HG03060 (cell line): ENCODE results near the gene FTSJ3.
A peak's percentile ranks its signal among the peaks of the same experiment; 100 is the strongest.
"Not testable (repeated sequence)": the region's sequence is repeated elsewhere in the genome, so short reads cannot be mapped to it uniquely, and the experiment has no call there.

ENCODE experiments used
- ATAC-seq: cut with Tn5 transposase; IDR thresholded peaks from one replicate; pipeline ENCODE4 v1.9.1; 2021; ENCODE audit warnings: low read depth, moderate number of reproducible peaks; ENCODE audit not compliant: unreplicated experiment

Gene FTSJ3

DNA sequence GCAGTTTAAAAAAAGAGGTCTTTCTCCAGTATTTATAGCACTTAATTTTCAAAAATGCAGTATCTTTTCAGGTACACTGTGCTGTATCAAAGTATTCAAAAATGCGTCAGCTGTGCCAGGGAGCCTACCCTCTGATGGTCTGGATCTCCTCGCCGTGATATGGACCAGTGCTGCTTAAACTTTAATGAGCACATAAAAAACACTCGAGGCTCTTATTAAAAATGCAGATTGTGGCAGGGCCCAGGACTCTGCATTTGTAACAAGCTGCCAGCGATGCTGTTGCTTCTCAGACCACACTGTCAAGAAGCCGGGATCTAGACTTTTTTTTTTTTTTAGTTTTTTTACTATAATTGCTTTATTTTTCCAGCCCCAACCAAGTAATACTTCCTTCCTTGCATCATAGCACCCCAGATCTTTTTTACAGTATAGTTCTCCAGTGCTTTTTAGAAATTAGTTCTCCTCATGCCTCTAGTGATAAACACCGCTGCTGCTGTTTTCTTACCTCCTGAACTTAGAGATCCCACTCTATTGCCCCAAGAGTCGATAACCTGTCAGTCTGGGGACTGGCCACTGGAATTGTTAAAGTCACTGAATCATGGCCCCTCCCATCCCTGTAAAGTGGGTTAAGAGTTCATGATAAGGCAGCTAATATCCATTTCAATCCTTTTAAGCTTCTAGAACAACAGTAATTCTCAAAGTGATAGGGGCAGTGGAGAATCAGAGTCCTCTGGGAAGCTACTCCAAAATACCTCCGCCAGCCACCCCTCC lies 16.6 kb upstream of the FTSJ3 start:
- ATAC-seq: no peak

DNA sequence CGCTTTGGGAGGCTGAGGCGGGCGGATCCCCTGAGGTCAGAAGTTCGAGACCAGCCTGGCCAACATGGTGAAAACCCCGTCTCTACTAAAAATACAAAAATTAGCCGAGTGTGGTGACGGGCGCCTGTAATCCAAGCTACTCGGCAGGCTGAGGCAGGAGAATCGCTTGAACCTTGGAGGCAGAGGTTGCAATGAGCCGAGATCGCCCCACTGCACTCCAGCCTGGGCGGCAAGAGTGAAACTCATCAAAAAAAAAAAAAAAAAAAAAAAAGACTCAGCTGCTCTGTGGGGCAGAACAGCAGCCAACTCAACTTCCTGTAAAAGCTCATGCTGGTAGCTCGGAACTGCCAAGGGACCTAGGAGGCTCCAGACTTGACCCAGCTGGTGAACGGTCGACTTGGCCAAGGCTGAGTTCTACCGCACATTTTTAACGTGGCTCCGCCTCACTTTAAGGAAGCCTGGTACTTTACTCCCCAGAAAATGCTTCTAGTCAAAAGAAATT lies 16.0 kb upstream of the FTSJ3 start:
- not testable (repeated sequence) for ATAC-seq

- ATAC-seq: peak; percentile 47
Observed at GRCh38 chr17:63842540-63843386, 15.3 kb upstream of the FTSJ3 start, which contains the start of gene SMARCD2. TSS of gene SMARCD2 (minus strand) at chr17:63842685. CDS start at chr17:63842674, 11 bp downstream.

DNA sequence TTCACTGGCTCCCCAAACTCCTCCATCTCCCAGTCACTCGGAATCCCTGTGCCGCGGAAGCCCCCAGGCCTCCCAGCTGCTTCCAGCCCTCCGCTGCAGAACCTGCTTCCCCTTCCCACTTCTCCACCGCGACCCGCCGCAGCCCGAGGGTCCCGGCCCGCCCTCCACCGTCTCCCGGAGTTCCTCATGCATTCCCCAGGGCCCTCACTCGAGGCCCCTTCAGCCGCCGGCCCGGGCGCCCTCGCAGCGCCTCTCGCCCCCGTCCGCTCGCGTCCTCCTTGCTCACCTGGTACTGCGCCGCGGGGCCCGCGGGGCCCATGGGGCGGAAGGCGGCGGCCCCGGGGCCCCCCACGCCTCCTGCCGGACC lies 14.7 kb upstream of the FTSJ3 start:
- no peak for ATAC-seq

GRCh38 chr17:63841350-63842172 lies 14.1 kb upstream of the FTSJ3 start:
- no peak for ATAC-seq

DNA sequence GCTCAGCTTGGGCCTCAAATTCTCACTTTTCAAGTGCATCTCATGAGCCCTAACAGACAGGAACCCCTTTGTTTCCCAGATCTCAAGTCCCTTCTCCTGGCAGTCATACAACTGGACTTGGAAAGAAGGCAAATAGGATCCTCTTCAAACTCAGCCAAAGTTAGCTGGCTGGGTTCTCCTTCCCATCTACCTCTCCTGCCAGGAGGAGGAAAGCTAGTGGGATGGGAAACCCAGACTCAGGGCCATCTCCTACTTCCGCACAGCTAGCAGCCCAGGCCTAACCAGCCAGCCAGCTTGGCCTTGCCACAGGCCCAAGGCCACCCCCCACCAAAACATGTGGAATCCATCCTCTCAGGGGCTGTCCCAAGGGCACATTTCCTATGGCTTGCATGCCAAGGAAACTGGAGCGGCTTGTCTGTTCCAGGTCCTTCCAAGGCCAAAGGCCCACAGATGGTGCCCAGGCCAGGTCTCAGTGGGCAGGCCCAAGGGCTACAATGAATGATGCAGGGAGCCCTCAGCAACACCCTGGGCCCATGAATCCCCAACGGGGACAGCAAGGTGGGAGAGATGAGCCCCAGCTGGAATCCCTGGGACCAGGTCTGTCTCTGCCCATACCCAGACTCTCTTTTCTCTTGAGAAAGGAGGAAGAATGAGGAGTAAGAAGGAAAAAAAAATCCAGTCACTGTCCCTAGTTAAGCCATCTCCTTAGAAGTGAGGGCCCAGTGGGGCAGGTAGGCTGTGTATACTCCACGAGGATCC lies 13.3 kb upstream of the FTSJ3 start:
- no peak for ATAC-seq

DNA sequence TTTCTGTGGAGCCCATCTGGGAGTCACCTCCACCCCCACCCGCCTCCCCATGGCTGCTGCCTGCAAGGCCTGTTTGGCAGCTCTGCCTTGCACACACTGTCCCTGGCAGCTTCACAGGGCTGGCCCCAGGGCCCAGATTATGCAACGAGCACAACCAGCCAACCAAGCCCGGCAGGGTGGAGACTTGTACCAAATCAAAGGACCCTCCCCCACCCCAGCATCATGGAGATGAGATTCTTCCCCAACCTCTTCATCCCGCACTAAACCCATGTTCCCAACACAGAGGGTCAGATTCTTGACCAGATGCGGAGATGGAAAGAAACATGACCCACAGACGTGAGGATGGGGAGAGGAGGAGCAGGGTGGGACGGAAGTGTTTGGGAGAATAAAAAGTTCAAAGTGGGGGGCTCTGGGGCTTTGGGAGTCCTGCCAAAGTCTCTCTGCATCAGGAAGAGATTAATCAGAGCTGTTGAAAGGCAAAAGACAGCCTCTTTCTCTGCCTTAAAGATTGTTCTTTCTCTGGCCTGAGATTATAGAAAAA lies 11.2 kb upstream of the FTSJ3 start:
- ATAC-seq: no peak

- ATAC-seq: no peak
Observed at GRCh38 chr17:63837962-63838600, 10.6 kb upstream of the FTSJ3 start.

DNA sequence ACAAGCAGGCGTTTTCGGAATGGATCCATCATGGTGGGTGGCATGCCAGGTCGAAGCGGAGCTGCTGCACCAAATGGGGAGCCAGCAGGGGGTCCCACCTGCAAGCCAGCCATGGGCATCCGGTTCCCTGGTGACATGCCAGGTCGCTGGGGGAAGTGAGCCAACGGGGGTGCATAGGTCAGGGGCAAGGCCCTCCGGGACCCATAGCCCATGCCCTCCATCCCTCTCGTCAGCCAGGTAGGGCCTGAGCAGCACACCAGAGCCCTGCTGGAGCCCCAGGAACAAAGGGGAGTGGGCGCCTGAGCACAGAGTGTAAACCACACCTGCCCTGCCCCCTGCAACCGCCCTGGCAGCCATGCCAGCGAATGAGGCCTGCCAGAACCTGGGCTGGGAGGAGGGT lies 10.0 kb upstream of the FTSJ3 start:
- ATAC-seq: no peak

- no peak for ATAC-seq
Observed at GRCh38 chr17:63836811-63837210, 9.3 kb upstream of the FTSJ3 start.

DNA sequence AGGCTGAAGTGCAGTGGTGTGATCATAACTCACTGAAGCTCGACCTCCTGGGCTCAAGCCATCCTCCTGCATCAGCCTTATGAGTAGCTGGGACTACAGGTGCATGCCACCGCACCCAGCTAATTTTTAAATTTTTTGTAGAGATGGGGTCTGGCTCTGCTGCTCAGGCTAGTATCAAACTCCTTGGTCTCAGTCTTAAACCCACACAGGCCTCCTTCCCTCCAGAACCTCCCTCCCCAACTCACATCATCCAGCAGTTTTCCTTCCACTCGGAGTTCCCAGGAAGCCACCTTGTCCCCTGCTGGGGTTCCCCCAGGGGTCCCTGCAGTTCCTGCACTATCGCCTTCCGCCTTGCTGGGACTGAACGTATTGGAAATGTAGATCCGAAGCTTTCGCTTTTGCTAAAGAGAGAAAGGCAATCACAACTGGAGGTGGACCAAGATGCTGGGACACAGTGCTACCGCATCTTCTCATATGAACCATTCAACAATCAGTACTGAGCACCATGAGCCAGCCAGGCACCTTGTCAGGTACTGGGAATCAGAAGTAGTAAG lies 7.8 kb upstream of the FTSJ3 start:
- ATAC-seq: no peak

DNA sequence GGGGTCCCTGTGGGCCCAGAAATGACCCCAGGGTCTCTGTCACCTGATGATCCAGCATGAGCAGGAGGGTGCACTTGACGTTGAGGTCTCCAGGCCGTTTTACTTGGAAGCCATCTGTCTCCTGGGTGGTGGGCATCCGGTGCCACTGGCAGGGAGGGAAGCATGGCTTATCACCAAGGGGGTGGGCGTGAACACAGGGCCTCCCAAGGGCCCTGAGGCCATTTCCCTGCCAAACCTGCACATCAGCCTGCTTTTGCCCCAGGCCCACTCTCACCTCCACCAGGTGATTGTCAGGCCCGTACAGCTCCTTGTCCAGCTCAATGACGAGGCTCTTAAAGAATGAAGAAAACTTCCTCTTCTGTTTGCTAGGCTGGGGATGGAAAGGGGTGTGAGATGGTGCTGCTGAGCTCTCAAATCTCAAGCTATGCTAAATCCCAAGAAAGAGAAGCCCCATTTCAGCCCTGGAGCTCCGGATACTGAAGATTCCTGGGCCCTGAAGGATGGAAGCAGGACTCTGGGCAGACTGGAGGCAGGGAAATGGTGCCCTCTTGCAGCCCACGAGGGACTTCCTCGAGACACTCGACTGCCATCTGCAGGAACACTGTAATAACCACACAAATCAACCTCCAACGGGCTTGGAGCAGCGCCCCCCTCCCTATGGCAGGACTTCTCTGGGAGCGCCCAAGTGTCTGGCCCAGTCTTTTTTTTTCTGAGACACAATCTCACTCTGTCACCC lies 7.1 kb upstream of the FTSJ3 start:
- ATAC-seq: peak; percentile 54

GRCh38 chr17:63833741-63834373 lies 6.4 kb upstream of the FTSJ3 start:
- no peak for ATAC-seq

DNA sequence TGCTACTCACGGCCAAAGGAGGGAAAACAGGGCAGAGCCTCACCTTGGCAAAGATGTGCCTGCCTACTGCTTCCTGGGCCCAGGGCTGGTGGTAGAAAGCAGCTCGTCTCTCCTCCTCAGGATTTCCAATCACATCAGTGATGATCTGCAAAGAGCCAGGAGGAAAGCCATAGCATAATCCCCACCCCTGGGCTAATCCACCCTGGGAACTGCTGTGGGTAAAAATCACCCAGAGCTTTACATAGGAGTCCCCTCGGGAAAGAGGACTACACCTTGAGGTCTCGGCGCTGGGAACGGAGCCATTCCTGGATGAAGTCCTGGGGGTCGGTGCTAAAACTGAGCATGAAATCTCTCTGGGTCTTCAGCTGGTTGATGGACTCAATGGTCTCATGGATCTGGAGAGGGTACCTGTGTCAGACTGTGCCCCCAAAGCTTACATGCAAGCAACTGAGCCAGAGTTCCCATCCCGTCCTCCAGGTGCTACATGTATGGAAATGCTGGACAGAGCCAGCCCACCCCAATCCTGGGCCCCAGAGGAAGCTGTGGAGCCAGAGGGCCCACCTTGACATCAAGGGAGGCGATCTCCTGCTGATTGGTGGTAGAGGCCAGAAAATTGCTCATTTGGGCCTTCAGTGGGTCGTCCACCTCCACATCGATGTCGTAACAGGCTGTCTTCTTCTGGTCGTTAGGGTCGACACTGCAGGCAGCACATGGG lies 5.7 kb upstream of the FTSJ3 start:
- ATAC-seq: no peak

GRCh38 chr17:63832455-63832854 lies 5.0 kb upstream of the FTSJ3 start:
- ATAC-seq: no peak

DNA sequence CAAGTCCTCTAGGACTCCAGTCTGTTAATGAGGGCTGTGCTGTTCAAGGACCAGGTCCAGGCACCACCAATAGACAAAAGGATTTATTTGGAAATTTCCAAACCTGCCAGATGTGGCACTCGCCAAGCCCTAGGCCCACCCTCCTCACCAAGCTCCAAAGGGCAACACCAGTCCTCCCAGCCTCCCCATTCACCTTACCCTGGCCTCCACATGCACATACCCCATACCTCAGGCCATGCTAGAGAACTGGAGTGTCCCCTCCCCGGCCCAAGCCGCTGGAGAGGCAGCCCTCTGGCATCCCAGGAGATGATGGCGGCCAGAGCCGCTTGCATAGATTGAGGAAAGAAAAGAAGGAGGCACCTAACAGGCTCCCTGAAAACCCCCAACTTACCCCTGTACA lies 4.6 kb upstream of the FTSJ3 start:
- no peak for ATAC-seq

DNA sequence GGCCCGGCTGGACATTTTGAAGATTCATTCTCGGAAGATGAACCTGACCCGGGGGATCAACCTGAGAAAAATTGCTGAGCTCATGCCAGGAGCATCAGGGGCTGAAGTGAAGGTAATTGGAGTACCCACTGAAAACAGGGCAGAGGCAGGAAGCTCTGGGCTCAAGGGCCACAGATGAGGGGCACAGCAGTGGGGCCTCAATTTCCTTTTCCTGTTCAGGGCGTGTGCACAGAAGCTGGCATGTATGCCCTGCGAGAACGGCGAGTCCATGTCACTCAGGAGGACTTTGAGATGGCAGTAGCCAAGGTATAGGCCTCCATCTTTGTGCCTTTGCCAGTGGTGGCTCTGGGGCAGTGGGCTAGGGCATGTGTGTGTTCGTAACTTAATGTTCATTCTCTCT lies 4.0 kb upstream of the FTSJ3 start:
- ATAC-seq: no peak
